Measurements from ENCODE around the gene CYSRT1. TPM values are rescaled to one million over a fixed set of nuclear protein-coding genes. Genes with fewer than 3 reads are reported as not detected.

Gene CYSRT1
- total and polyA plus RNA-seq, 2 donors (not counting 1 experiment from before 2014, with no cell fraction given): 0.22 to 0.51 TPM

- TF ChIP-seq EZH2 (IDR thresholded peaks at IDR 0.05; ENCODE audit: borderline replicate concordance, insufficient read depth, low read depth, low read length, poor library complexity, severe bottlenecking) (no peak), CTCF (IDR thresholded peaks at IDR 0.05) (no peak)
- POLR2A ChIA-PET: interaction anchor here (0.7 to 1.8 kb wide), 7 partner anchors 9 to 29 kb away, joined by 3 to 6 read pairs (median 4); partner anchors contain the start of genes TOR4A and TUBB4B
- peaks cover 11 to 48% of the 10 kb centered on the region in 2 donors for H3K4me1 ChIP-seq (ENCODE audit: control insufficient read depth in 2 of 2, insufficient read depth in 2 of 2, low read length in 2 of 2)
- peak overlapping the region; percentile 64 for H3K4me2 ChIP-seq (replicated peaks; ENCODE audit: low read depth, low read length, poor library complexity, severe bottlenecking)
- no peaks in the 10 kb centered on the region for H3K27me3 ChIP-seq (replicated peaks in 1 of 4; ENCODE audit: control extremely low read depth in 1 of 4, control insufficient read depth in 3 of 4, insufficient read depth in 4 of 4, low read length in 3 of 4)
- peak overlapping the region; percentile 15 to 48 for H3K27ac ChIP-seq (ENCODE audit: low read length in 2 of 2)
- peak overlapping the region in 4 of 5 experiments; percentile 33 to 50 (median 45) for H3K4me3 ChIP-seq (ENCODE audit: control extremely low read depth in 1 of 5, extremely low read depth in 1 of 5, insufficient read depth in 1 of 5, low read depth in 2 of 5, low read length in 4 of 5)
- Mint-ChIP-seq H3K4me1 (peaks cover 29% of the 10 kb centered on the region), H3K27ac (peak overlapping the region; percentile 78), H3K4me3 (peak overlapping the region; percentile 69), H3K9me3 (ENCODE audit: insufficient read depth) (no peaks in the 10 kb centered on the region), H3K27me3 (no peaks in the 10 kb centered on the region)
- 68% methylated on average over 15 of the region's 19 CpGs for WGBS (ENCODE audit: insufficient coverage)
- peaks cover 33% of the 10 kb centered on the region for H3K79me2 ChIP-seq (ENCODE audit: control insufficient read depth, insufficient read depth, low read length)
- CTCF ChIA-PET: interaction anchor here (0.6 to 1.5 kb wide), 6 partner anchors 11 to 233 kb away, joined by 3 to 6 read pairs (median 4); no protein-coding TSS in a partner anchor
- DNase-seq (no peak), ATAC-seq (ENCODE audit: low read depth) (no peak)
- intact Hi-C loops (cut with micrococcal nuclease): loop anchor here (2.0 kb wide), 1 partner anchor 14 kb away; the partner anchor contains the start of gene NELFB
- H3K36me3 ChIP-seq (replicated peaks in 1 of 2; ENCODE audit: control extremely low read depth in 1 of 2, control insufficient read depth in 1 of 2, extremely low read depth in 1 of 2, insufficient read depth in 2 of 2, low read length in 1 of 2): peaks cover 0 to 28% of the 10 kb centered on the region in 2 experiments
- peak overlapping the region; percentile 53 for H3K9ac ChIP-seq (ENCODE audit: low read length)
- H3K9me3 ChIP-seq (ENCODE audit: control extremely low read depth in 1 of 3, control insufficient read depth in 2 of 3, insufficient read depth in 1 of 3, low read length in 2 of 3): no peaks in the 10 kb centered on the region
- H2AFZ ChIP-seq (ENCODE audit: insufficient read depth, low read depth, low read length, poor library complexity, severe bottlenecking): no peak overlapping the region
- peaks cover 33% of the 10 kb centered on the region for H4K20me1 ChIP-seq (ENCODE audit: control insufficient read depth, insufficient read depth, low read length, poor library complexity, severe bottlenecking)
Observed at GRCh38 chr9:137268538-137269201, 43.7 kb downstream of the CYSRT1 start.
